ENCODE measurements around the gene ALPG. TPM values are rescaled to one million over a fixed set of nuclear protein-coding genes. Genes with fewer than 3 reads are reported as not detected.
"Not testable (repeated sequence)": the region's sequence is repeated elsewhere in the genome, so short reads cannot be mapped to it uniquely, and the experiment has no call there.

The ALPG gene
- total and polyA plus RNA-seq, 10 of the 15 experiments (the other 5 are each of a cell fraction or from before 2014, with no cell fraction given): not detected

DNA sequence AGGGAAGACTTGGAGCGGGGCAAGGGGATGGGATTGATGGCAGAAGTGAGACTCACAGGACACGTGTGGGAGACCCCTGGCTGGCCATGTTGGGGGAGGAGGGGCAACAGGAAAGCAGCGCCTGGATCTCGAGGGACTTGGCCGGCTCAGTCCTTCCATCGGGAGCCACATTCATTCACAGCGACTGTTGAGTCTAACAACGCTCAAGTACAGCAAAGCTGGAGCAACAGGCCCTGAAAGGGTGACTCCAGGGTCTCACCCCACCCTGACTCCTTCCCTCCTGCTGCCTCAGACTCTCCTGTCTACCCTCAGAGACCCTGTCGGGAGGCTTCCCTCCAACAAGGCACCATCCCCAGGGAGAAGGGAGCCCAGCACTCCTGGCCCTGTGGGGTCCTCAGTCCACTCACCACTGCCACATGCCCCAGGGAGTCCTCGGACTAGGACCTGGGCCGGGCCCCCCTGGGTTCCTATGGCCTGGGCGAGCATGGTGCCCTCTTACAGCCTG lies 34.6 kb downstream of the ALPG start (continued):
- no peak for TF ChIP-seq ZNF207 (IDR thresholded peaks at IDR 0.05; ENCODE audit: borderline replicate concordance)
- no peak for TF ChIP-seq SREBF1 (IDR thresholded peaks at IDR 0.05; ENCODE audit: low read length)
- TF ChIP-seq ZNF384 (IDR thresholded peaks at IDR 0.05; ENCODE audit: borderline replicate concordance, low read depth, low read length): no peak
- no peak for TF ChIP-seq CEBPB (IDR thresholded peaks at IDR 0.05; ENCODE audit: borderline replicate concordance in 1 of 2, low read depth in 2 of 2, low read length in 2 of 2)
- no peak for TF ChIP-seq POLR2A (IDR thresholded peaks at IDR 0.05; ENCODE audit: low read depth, low read length)

DNA sequence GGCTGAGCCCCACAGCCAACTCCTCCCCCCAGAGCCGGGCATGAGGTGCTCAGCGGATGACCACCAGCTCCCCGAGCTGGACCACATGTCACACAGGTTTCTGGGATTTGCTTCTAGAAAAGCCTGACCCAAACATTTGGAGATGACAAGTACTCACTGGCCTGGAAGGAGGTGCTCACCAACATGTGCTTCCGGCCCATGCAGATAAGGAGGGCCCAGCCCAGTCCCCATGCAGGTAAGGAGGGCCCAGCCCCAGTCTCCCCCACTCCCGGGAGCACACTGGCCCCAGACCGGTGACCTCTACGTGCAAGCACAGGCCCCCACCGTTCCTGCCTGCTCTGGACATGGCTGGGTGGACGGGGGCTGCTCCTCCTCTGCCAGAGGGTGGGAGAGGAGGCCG lies 35.3 kb downstream of the ALPG start:
- intact Hi-C loops (cut with micrococcal nuclease; ENCODE audit: unreplicated experiment): loop anchor here (2.0 to 5.0 kb wide), 3 partner anchors 515 to 590 kb away; partner anchors contain the start of gene NPPC
- ATAC-seq; H4K20me1 ChIP-seq (ENCODE audit: control insufficient read depth, insufficient read depth); POLR2A ChIA-PET; H3K4me3 ChIP-seq; H3K4me1 ChIP-seq (ENCODE audit: control insufficient read depth, insufficient read depth, low read length); H3K9ac ChIP-seq (ENCODE audit: control insufficient read depth, insufficient read depth, low read length); BruUV-seq (replicated peaks); H3K9me3 ChIP-seq (replicated peaks; ENCODE audit: control insufficient read depth, insufficient read depth, low read length); CTCF ChIA-PET; DNase-seq (ENCODE audit: low read depth, low spot score); SMC1A ChIA-PET (ENCODE audit: uncharacterized antibody, unreplicated experiment); FAIRE-seq; H3K4me2 ChIP-seq (ENCODE audit: control insufficient read depth, insufficient read depth); H3K79me2 ChIP-seq (ENCODE audit: control insufficient read depth, insufficient read depth, low read length); RAD21 ChIA-PET (ENCODE audit: unreplicated experiment); H3K27me3 ChIP-seq (replicated peaks in 1 of 2; ENCODE audit: control insufficient read depth in 2 of 2, insufficient read depth in 2 of 2, low read length in 1 of 2); in situ Hi-C loops (cut with MboI); H3K27ac ChIP-seq (ENCODE audit: control insufficient read depth, insufficient read depth); H2AFZ ChIP-seq (ENCODE audit: control insufficient read depth, low read depth, low read length); H3K36me3 ChIP-seq (ENCODE audit: control insufficient read depth in 2 of 2, insufficient read depth in 2 of 2, low read length in 1 of 2): not testable (repeated sequence)
- WGBS (ENCODE audit: insufficient coverage, insufficient replicate concordance, low lambda C conversion rate, missing lambda C conversion rate): 7% methylated on average over 8 of the region's 10 CpGs

- H3K9ac ChIP-seq (ENCODE audit: control insufficient read depth, insufficient read depth, low read length); H2AFZ ChIP-seq (ENCODE audit: control insufficient read depth, low read depth, low read length); H3K36me3 ChIP-seq (ENCODE audit: control insufficient read depth in 2 of 2, insufficient read depth in 2 of 2, low read length in 1 of 2); FAIRE-seq; POLR2A ChIA-PET; H3K4me2 ChIP-seq (ENCODE audit: control insufficient read depth, insufficient read depth); SMC1A ChIA-PET (ENCODE audit: uncharacterized antibody, unreplicated experiment); BruUV-seq (replicated peaks); H3K4me3 ChIP-seq; H3K27me3 ChIP-seq (replicated peaks in 1 of 2; ENCODE audit: control insufficient read depth in 2 of 2, insufficient read depth in 2 of 2, low read length in 1 of 2); H3K9me3 ChIP-seq (replicated peaks; ENCODE audit: control insufficient read depth, insufficient read depth, low read length); ATAC-seq; H3K79me2 ChIP-seq (ENCODE audit: control insufficient read depth, insufficient read depth, low read length); RAD21 ChIA-PET (ENCODE audit: unreplicated experiment); in situ Hi-C loops (cut with MboI); H3K4me1 ChIP-seq (ENCODE audit: control insufficient read depth, insufficient read depth, low read length); CTCF ChIA-PET; H3K27ac ChIP-seq (ENCODE audit: control insufficient read depth, insufficient read depth); DNase-seq (ENCODE audit: low read depth, low spot score); H4K20me1 ChIP-seq (ENCODE audit: control insufficient read depth, insufficient read depth): not testable (repeated sequence)
- intact Hi-C loops (cut with micrococcal nuclease; ENCODE audit: unreplicated experiment): loop anchor here (5.0 kb wide), 2 partner anchors 515 to 590 kb away; partner anchors contain the start of gene NPPC
- 33% methylated on average over 12 of the region's 13 CpGs for WGBS (ENCODE audit: insufficient coverage, insufficient replicate concordance, low lambda C conversion rate, missing lambda C conversion rate)
These were observed 35.8 kb downstream of the ALPG start for GRCh38 chr2:232442431-232442830.

DNA sequence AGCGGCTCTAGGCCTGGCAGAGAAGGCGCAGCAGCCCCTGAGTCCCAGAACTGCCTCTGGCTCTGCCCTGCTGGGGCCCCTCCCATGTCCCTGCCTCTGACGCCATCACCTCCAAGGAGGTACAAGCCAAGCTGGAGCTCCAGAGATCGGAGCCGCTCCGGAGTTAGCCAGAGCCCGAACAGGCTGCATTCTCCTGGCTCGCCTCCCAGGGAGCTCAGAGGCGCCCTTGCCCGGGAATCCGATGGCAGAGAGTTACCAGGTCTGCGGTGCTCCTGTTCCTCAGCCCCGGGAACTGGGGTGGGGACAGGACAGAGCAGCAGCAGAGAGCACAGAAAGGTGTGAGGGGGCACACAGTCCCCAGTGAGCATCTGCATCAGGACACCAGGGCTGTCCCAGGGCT lies 36.4 kb downstream of the ALPG start:
- BruUV-seq (replicated peaks); ATAC-seq; FAIRE-seq; POLR2A ChIA-PET; H3K27me3 ChIP-seq (replicated peaks in 1 of 2; ENCODE audit: control insufficient read depth in 2 of 2, insufficient read depth in 2 of 2, low read length in 1 of 2); RAD21 ChIA-PET (ENCODE audit: unreplicated experiment); DNase-seq (ENCODE audit: low read depth, low spot score); H3K4me2 ChIP-seq (ENCODE audit: control insufficient read depth, insufficient read depth); H3K27ac ChIP-seq (ENCODE audit: control insufficient read depth, insufficient read depth); H3K9me3 ChIP-seq (replicated peaks; ENCODE audit: control insufficient read depth, insufficient read depth, low read length); H4K20me1 ChIP-seq (ENCODE audit: control insufficient read depth, insufficient read depth); H3K9ac ChIP-seq (ENCODE audit: control insufficient read depth, insufficient read depth, low read length); H3K79me2 ChIP-seq (ENCODE audit: control insufficient read depth, insufficient read depth, low read length); H3K4me1 ChIP-seq (ENCODE audit: control insufficient read depth, insufficient read depth, low read length); H3K36me3 ChIP-seq (ENCODE audit: control insufficient read depth in 2 of 2, insufficient read depth in 2 of 2, low read length in 1 of 2); H2AFZ ChIP-seq (ENCODE audit: control insufficient read depth, low read depth, low read length); CTCF ChIA-PET; in situ Hi-C loops (cut with MboI); SMC1A ChIA-PET (ENCODE audit: uncharacterized antibody, unreplicated experiment); H3K4me3 ChIP-seq: not testable (repeated sequence)
- WGBS (ENCODE audit: insufficient coverage, insufficient replicate concordance, low lambda C conversion rate, missing lambda C conversion rate): 66% methylated on average over 6 of the region's 13 CpGs
- intact Hi-C loops (cut with micrococcal nuclease; ENCODE audit: unreplicated experiment): loop anchor here (5.0 kb wide), 2 partner anchors 516 to 591 kb away; partner anchors contain the start of gene NPPC

Data from GM12878 (cell line).